ENCODE measurements around the gene DNMT1. TPM values are rescaled to one million over a fixed set of nuclear protein-coding genes. Genes with fewer than 3 reads are reported as not detected.
"Not testable (repeated sequence)": the region's sequence is repeated elsewhere in the genome, so short reads cannot be mapped to it uniquely, and the experiment has no call there.

Gene DNMT1
- total RNA-seq (2014; rRNA removed) (259 and 358 TPM in 2 replicates), Bru-seq, nascent RNA (percentile 86 among the genes with signal in this experiment), BruChase-seq, experiment 1, labeled RNA remaining after a 6-hour chase (percentile 91 among the genes with signal in this experiment), BruChase-seq, experiment 2, labeled RNA remaining after a 2-hour chase (percentile 78 among the genes with signal in this experiment)
- long read RNA-seq, full-length matches to known transcripts: 21 of 113 reads
- long read RNA-seq, partial matches to known transcripts: 72 of 113 reads
- long read RNA-seq, other reads (novel, unspliced or antisense): 20 of 113 reads

DNA sequence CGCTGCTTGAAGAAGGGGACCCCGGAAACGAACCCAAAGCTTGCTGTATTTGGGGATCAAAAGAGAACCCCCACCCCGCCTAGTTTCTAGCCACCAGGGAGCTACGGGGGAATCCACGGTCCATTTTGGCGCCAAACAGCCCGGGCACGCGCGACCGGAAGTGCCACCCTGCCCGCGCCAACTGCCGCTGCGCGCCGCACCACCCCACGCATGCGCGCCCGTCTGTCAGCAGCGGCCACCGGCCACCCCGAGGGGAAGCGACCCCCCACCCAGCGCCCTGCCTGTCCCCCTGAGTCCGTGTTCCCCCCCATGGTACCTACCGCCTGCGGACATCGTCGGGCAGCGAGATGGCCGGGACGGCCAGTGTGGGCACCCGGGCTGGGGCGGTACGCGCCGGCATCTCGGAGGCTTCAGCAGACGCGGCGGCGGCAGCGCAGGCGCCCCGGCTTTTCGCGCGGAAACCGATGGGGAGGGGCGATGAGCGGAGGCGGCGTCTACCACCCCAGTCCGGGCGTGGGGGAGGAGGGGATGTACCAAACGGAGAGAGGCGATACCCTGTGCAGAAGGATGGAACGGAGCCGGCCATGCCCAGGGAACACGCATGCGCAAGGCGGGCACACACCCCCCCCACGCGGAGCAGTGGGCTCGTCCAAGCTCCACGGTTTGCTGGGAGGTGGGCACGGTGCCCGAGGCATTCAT is at the start of gene DNMT1:
DNMT1 (minus strand) TSS at position 454 of the 699 bp plus-strand sequence; CDS start at position 400, 54 bp downstream.
- peaks cover 33% of the 10 kb centered on the region for H4K20me1 ChIP-seq (ENCODE audit: low read length)
- peaks cover 18% of the 10 kb centered on the region for H3K36me3 ChIP-seq (ENCODE audit: low read depth, low read length)
- TF ChIP-seq, protein P1, sequence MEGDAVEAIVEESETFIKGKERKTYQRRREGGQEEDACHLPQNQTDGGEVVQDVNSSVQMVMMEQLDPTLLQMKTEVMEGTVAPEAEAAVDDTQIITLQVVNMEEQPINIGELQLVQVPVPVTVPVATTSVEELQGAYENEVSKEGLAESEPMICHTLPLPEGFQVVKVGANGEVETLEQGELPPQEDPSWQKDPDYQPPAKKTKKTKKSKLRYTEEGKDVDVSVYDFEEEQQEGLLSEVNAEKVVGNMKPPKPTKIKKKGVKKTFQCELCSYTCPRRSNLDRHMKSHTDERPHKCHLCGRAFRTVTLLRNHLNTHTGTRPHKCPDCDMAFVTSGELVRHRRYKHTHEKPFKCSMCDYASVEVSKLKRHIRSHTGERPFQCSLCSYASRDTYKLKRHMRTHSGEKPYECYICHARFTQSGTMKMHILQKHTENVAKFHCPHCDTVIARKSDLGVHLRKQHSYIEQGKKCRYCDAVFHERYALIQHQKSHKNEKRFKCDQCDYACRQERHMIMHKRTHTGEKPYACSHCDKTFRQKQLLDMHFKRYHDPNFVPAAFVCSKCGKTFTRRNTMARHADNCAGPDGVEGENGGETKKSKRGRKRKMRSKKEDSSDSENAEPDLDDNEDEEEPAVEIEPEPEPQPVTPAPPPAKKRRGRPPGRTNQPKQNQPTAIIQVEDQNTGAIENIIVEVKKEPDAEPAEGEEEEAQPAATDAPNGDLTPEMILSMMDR (conservative IDR thresholded peaks at IDR 0.05; ENCODE audit: low read depth, low read length): no peak
- TF ChIP-seq EZH2 (IDR thresholded peaks at IDR 0.05; ENCODE audit: low read length, unreplicated experiment) (no peak), EZH2phosphoT487 (IDR thresholded peaks at IDR 0.05; ENCODE audit: borderline replicate concordance, low read length) (no peak)
- BruUV-seq (replicated peaks): no TSS peak
- POLR2A ChIA-PET (ENCODE audit: unreplicated experiment): interaction anchor here (0.7 kb wide), 1 partner anchor 64 kb away, joined by 5 read pairs; no protein-coding TSS in a partner anchor
- peak; percentile 98 for DNase-seq
- peak within 1 kb of the TSS; percentile 87 for H3K4me2 ChIP-seq (ENCODE audit: low read length)
- intact Hi-C loops (cut with micrococcal nuclease): loop anchor here (1.0 kb wide), 1 partner anchor 56 kb away; no protein-coding TSS in a partner anchor
- H3K27me3 ChIP-seq (ENCODE audit: low read length): no peaks in the 10 kb centered on the region
- peaks cover 51% of the 10 kb centered on the region for H3K79me2 ChIP-seq (ENCODE audit: low read length)
- H3K27ac ChIP-seq (ENCODE audit: low read length): peak within 1 kb of the TSS; percentile 71
- peak within 1 kb of the TSS; percentile 93 for H3K9ac ChIP-seq (ENCODE audit: low read length)
- ATAC-seq: peak; percentile 94
- peaks cover 23% of the 10 kb centered on the region for H3K4me1 ChIP-seq (ENCODE audit: insufficient read depth, low read length)
- no peaks in the 10 kb centered on the region for H3F3A ChIP-seq (ENCODE audit: low read length, unreplicated experiment)
- H3K9me2 ChIP-seq (replicated peaks; ENCODE audit: low read length): no peaks in the 10 kb centered on the region
- peak within 1 kb of the TSS; percentile 77 for H3K4me3 ChIP-seq (ENCODE audit: low read length)
- CTCF ChIA-PET: interaction anchor here (1.0 to 1.3 kb wide), 2 partner anchors 55 to 74 kb away, joined by 3 to 7 read pairs; no protein-coding TSS in a partner anchor
- peak within 1 kb of the TSS; percentile 85 for H2AFZ ChIP-seq (ENCODE audit: low read length)
- H3K9me3 ChIP-seq (ENCODE audit: low read length): no peaks in the 10 kb centered on the region

DNA sequence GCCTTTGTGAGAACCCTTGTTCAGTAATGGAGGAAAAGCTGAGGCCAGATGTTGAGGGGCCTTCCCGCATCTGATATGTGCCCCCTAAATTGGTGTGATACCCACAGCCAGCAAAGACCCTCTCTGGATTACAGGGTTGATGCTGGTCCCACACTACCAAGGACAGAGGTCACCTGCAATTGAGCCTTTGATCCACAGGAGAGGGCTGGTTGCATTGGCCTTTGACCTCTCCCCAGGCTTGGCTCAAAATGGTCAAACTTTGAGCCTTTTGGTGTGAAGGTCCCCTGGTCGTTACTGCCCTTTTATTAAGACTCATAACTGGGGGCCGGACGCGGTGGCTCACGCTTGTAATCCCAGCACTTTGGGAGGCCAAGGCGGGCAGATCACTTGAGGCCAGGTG is 48.9 kb upstream of the DNMT1 start:
- ATAC-seq (no peak), DNase-seq (no peak)
- ChIA-PET CTCF (no interaction called here), POLR2A (ENCODE audit: unreplicated experiment) (no interaction called here)
- no peaks in the 10 kb centered on the region for H3K27me3 ChIP-seq (ENCODE audit: low read length)
- H3K4me2 ChIP-seq (ENCODE audit: low read length): no peak overlapping the region
- no peaks in the 10 kb centered on the region for H3K9me3 ChIP-seq (ENCODE audit: low read length)
- intact Hi-C loops (cut with micrococcal nuclease): no loop called here
- H3K4me3 ChIP-seq (ENCODE audit: low read length): no peak overlapping the region
- H3K27ac ChIP-seq (ENCODE audit: low read length): no peak overlapping the region
- H3K79me2 ChIP-seq (ENCODE audit: low read length): no peaks in the 10 kb centered on the region
- no peak overlapping the region for H2AFZ ChIP-seq (ENCODE audit: low read length)
- H3K9ac ChIP-seq (ENCODE audit: low read length): no peak overlapping the region
- H3F3A ChIP-seq (ENCODE audit: low read length, unreplicated experiment): no peaks in the 10 kb centered on the region
- no TSS peak for BruUV-seq (replicated peaks)
- no peaks in the 10 kb centered on the region for H3K36me3 ChIP-seq (ENCODE audit: low read depth, low read length)
- no peak for TF ChIP-seq EZH2phosphoT487 (IDR thresholded peaks at IDR 0.05; ENCODE audit: borderline replicate concordance, low read length)
- no peak for TF ChIP-seq EZH2 (IDR thresholded peaks at IDR 0.05; ENCODE audit: low read length, unreplicated experiment)
- TF ChIP-seq, protein P1 (conservative IDR thresholded peaks at IDR 0.05; ENCODE audit: low read depth, low read length): no peak
- no peaks in the 10 kb centered on the region for H3K9me2 ChIP-seq (replicated peaks; ENCODE audit: low read length)
- H4K20me1 ChIP-seq (ENCODE audit: low read length): no peaks in the 10 kb centered on the region; the same call in 1 of the 2 replicates
- peaks cover 16% of the 10 kb centered on the region for H3K4me1 ChIP-seq (ENCODE audit: insufficient read depth, low read length)

DNA sequence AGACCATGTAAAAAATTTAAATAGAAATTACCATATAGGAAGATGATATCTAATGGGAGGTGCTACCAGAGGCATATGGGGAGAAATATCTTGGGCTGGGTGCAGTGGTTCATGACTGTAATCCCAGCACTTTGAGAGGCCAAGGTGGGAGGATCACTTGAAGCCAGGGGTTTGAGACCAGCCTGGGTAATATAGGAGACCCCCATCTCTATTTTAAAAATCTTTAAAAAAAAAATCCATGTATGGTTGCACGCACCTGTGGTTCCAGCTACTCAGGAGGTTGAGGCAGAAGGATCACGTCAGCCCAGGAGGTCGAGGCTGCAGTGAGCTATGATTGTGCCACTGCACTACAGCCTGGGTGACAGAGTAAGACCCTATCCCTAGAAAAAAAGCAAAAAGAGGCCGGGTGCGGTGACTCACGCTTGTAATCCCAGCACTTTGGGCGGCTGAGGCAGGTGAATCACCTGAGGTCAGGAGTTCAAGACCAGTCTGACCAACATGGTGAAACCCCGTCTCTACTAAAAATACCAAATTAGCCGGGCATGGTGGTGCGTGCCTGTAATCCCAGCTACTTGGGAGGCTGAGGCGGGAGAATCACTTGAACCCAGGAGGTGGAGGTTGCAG is 47.2 kb upstream of the DNMT1 start:
- H3K9me3 ChIP-seq (ENCODE audit: low read length); H3K9ac ChIP-seq (ENCODE audit: low read length); H3K4me2 ChIP-seq (ENCODE audit: low read length); H3F3A ChIP-seq (ENCODE audit: low read length, unreplicated experiment); H3K4me3 ChIP-seq (ENCODE audit: low read length); H3K27ac ChIP-seq (ENCODE audit: low read length); H3K36me3 ChIP-seq (ENCODE audit: low read depth, low read length); H3K27me3 ChIP-seq (ENCODE audit: low read length); H3K79me2 ChIP-seq (ENCODE audit: low read length); H2AFZ ChIP-seq (ENCODE audit: low read length); H3K9me2 ChIP-seq (replicated peaks; ENCODE audit: low read length); H4K20me1 ChIP-seq (ENCODE audit: low read length); ATAC-seq; intact Hi-C loops (cut with micrococcal nuclease); BruUV-seq (replicated peaks); POLR2A ChIA-PET (ENCODE audit: unreplicated experiment): not testable (repeated sequence)
- peaks cover 26% of the 10 kb centered on the region for H3K4me1 ChIP-seq (ENCODE audit: insufficient read depth, low read length)
- CTCF ChIA-PET: interaction anchor here (0.6 kb wide), 1 partner anchor 242 kb away, joined by 5 read pairs; no protein-coding TSS in a partner anchor
- DNase-seq: peak; percentile 40

Data from PC-3 (cell line).